ENCODE data around the gene MRGPRF. TPM values are rescaled to one million over a fixed set of nuclear protein-coding genes. Genes with fewer than 3 reads are reported as not detected.

The MRGPRF gene
- total RNA-seq, 1 experiment from 2014 or later = not detected

GRCh38 chr11:68968306-68969250, 44.5 kb downstream of the MRGPRF start:
- no peak for DNase-seq (ENCODE audit: extremely low read depth, low read depth)

- DNase-seq (ENCODE audit: extremely low read depth, low read depth) = no peak
These were observed 45.9 kb downstream of the MRGPRF start for GRCh38 chr11:68966894-68967780.

- no peak for DNase-seq (ENCODE audit: extremely low read depth, low read depth)
These were observed 46.9 kb downstream of the MRGPRF start for GRCh38 chr11:68965901-68966853.

GRCh38 chr11:68963779-68964178, 49.3 kb downstream of the MRGPRF start:
- DNase-seq (ENCODE audit: extremely low read depth, low read depth) = no peak

GRCh38 chr11:68962527-68963250, 50.4 kb downstream of the MRGPRF start:
- DNase-seq (ENCODE audit: extremely low read depth, low read depth) = no peak

- DNase-seq (ENCODE audit: extremely low read depth, low read depth) = no peak
These were observed 51.8 kb downstream of the MRGPRF start for GRCh38 chr11:68961245-68961644.

GRCh38 chr11:68960294-68961071, 52.6 kb downstream of the MRGPRF start:
- DNase-seq (ENCODE audit: extremely low read depth, low read depth) = no peak

- no peak for DNase-seq (ENCODE audit: extremely low read depth, low read depth)
These were observed 53.4 kb downstream of the MRGPRF start for GRCh38 chr11:68959465-68960293.

- DNase-seq (ENCODE audit: extremely low read depth, low read depth) = no peak
These were observed 54.8 kb downstream of the MRGPRF start for GRCh38 chr11:68958211-68958610.

- no peak for DNase-seq (ENCODE audit: extremely low read depth, low read depth)
These were observed 56.3 kb downstream of the MRGPRF start for GRCh38 chr11:68956547-68957254.

- DNase-seq (ENCODE audit: extremely low read depth, low read depth) = no peak
These were observed 56.9 kb downstream of the MRGPRF start for GRCh38 chr11:68956142-68956541.

- no peak for DNase-seq (ENCODE audit: extremely low read depth, low read depth)
These were observed 57.5 kb downstream of the MRGPRF start for GRCh38 chr11:68955607-68955958.

GRCh38 chr11:68954836-68955606, 58.0 kb downstream of the MRGPRF start:
- DNase-seq (ENCODE audit: extremely low read depth, low read depth) = no peak

Measured in NCI-H460 (cell line).